HG03025 (cell line): ENCODE measurements around the gene THSD1.

Experiments used
- ATAC-seq: cut with Tn5 transposase; IDR thresholded peaks from one replicate; pipeline ENCODE4 v1.9.1; 2021; ENCODE audit warnings: mild to moderate bottlenecking, moderate library complexity; ENCODE audit not compliant: unreplicated experiment, low FRiP score

Gene THSD1, protein sequence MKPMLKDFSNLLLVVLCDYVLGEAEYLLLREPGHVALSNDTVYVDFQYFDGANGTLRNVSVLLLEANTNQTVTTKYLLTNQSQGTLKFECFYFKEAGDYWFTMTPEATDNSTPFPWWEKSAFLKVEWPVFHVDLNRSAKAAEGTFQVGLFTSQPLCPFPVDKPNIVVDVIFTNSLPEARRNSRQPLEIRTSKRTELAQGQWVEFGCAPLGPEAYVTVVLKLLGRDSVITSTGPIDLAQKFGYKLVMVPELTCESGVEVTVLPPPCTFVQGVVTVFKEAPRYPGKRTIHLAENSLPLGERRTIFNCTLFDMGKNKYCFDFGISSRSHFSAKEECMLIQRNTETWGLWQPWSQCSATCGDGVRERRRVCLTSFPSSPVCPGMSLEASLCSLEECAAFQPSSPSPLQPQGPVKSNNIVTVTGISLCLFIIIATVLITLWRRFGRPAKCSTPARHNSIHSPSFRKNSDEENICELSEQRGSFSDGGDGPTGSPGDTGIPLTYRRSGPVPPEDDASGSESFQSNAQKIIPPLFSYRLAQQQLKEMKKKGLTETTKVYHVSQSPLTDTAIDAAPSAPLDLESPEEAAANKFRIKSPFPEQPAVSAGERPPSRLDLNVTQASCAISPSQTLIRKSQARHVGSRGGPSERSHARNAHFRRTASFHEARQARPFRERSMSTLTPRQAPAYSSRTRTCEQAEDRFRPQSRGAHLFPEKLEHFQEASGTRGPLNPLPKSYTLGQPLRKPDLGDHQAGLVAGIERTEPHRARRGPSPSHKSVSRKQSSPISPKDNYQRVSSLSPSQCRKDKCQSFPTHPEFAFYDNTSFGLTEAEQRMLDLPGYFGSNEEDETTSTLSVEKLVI

DNA sequence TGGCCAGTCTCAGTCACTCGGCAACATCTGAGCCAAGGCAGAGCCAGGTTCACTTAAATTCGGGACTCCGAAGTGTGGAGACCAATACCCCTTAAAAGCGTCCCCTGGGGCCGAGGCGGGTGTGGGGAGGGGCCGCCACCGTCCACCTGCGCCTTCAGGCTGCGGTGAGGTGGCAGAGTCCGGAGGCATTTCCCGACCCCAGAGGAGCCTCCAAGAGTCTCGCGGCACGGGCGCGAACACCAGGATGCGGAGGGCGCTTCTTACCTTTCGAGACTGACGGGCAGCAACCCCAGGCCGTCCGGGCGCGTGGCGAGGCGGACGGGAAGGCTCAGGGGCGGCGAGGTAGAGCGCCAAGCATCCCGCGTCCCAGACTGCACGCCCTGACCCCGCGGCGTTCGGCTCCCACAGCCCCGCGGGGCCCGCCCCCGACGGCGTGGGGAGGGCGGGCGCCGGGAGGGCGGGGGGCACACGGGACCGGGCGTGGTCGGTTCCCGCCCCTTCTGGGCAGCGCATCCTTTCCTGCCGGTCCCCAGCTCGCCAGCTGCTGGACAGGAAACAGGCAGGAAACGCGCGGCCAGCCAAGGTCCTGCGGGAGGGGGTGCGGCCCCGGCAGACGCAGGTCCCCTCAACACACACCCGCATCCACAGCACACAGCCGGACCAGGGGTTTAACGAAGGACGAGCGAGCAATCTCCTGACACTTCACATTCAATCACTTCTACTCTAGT, at the start of gene THSD1:
Gene THSD1 (minus strand): TSS at position 406 of the 728 bp plus-strand sequence. CDS start 3,572 bp downstream, outside the sequence.
- ATAC-seq, result no peak

DNA sequence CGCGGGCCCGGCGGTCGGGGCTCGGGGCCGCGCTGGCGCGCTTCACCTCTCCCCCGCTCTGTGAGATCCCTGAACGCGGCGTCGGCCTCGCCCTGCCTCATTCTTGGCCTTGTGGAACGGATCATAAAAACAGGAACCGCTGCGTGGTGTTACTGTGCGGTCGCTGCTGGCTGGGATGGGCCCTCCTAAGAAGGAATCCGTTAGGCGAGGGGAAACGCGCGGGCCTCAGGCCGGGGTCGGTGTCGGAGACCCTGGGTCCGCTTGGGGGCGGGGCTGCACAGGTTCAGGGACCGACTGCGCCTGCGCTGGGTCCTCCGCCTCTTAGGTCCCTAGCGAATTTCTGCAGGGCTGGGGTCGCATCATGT, 49.7 kb upstream of the THSD1 start:
- ATAC-seq, result peak; percentile 30

DNA sequence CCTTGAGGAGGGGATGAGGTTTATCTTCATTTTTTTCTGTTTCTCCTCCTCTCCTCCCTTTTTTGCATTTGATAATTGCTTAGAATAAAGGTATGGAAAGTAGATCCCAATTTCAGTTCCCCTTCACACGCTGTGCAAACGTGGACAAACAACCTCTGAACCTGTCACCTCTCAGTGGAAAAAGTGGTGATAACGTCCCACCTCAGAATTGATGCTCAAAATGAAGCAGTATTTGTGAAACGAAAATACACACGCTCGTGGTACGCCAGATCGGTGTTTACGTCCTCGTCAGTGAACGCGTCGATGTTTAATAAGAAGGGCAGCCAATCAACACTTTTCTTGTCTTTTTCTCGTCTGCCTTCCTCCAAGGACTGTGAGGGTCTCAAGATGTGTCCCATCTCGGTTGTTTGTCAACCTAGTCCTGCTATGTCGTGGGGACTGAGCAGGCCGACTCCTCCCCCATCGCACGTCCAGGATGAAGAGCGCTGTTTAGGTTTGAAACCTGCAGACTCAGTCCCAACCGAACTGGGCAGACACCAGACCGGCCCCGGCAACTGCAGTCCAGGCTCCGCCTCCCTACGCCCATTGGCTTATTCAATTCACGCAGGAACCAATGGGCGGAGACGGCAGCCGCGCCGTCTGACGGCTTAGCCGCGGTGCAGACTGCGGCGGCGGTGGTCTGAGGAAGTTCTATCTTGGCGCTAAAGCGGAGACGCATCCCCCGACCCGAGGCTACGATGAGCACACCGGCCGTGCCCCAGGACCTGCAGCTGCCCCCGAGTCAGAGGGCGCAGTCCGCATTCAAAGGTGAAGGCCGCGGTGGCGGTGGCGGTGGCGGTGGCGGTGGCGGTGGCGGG, 49.1 kb upstream of the THSD1 start, which contains the start of gene CKAP2:
Gene CKAP2 (plus strand): TSS at position 659 of the 857 bp plus-strand sequence. CDS start 79 bp downstream, at position 738.
- peak; percentile 65 for ATAC-seq

DNA sequence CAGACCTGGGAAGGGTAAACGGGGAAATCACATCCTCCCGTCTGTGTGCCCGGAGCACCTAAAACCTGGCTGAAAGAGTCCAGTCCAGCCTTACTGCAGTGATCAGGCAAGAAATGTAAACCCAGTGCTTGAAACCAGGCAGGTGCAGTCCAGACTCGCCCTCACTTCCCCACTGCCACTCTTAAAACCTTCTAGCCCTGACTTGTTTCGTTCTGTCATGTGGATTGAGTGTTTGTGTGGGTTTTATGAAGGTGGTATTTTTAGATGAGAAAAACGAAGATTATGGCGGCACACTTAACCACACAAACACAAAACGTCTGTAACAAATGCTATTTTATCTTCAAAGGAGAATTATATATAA, 48.5 kb upstream of the THSD1 start:
- peak; percentile 39 for ATAC-seq

DNA sequence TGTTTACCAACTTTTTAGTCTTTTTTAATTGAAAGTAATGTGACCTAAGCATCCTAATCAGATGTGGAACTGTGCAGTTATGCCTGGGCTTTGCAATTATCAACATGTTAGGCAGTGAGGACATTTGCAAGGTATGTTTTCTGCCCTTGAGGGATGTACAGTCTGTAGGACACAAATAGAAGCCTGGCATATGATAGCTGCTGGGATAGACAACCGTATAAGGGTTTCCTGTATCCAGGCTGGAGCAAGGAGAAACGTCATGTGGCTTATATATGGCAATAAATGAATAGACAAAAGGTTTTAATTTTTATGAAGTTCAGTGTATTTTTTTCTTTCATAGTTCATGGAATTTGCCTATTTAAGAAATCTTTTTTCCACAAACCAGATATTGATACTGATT, 46.5 kb upstream of the THSD1 start:
- no peak for ATAC-seq

DNA sequence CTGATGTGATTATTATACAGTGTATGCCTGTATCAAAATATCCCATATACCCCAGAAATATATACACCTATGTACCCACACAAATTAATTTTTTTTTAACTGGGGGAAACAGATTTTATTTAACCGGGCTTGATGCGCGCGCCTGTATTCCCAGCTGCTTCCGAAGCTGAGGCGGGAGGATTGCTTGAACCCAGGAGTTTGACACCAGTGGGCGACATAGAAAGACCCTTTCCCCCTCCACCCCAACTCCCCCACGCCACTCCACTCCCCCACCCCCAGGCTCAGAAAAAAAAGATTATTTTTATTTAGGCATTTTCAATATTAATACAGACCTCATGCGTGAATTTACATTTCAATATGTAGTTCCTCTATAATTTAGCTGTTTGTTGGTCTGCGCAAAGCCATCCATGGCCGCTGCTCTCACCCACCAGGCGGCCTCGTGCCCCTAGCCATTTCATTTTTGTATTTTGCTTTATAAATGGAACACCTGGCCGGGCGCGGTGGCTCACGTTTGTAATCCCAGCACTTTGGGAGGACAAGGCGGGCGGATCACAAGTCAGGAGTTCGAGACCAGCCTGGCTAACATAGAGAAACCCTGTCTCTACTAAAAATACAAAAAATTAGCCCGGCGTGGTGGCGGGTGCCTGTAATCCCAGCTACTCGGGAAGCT, 45.3 kb upstream of the THSD1 start:
- ATAC-seq, result no peak

DNA sequence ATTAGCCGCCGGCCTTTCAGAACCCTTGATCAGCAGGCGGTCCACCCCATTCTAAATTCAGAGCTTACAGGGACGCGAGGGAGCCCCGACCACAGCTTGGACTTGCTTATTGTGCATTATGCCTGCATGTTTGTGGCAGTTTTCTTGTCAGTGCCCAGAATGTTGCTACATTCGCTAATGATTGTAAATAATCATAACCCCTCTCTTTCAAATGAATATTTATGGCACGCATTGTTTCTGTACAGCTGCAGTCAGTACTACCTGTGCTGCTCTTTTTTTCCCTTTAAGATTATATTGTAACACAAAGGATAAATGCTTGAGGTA, 44.8 kb upstream of the THSD1 start:
- no peak for ATAC-seq

DNA sequence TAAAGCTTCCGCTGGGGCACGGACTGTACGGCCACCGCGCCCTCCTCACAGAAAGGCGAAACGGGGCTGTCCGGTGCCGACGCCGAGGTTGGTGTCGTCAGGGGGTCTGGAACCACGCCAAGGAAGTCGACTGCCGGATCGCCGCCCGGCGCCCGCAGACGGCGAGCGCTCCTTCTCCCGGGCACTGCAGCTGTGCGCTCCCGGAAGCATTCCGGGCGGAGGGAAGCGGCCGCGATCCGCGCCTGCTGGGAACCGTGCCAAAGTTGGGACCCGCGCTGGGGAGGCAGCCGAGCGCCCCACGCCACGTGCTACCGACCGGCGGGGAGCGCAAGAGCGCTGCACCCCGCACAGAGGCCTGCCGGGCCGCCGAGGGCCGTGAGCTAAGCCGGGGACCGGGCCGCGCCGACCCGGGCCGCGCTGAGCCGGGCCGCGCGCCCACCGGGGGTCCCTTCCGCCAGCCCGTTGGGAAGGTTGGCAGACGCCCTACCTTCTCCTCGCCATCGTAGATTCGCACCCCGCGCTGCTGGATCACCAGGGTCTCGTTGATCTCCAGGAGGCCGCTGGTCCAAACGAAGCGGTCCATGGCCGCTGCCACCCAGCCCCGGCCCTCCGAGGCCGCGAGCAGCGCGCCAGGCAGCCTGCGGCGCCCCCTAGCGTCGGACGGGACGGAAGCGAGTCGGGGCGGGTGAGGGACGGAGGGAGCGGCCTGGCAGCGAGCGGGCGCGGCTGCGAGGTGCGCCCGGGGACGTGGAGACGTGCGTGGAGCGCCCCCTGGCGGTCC, 44.2 kb upstream of the THSD1 start, which contains the start of gene VPS36:
Gene VPS36 (minus strand): TSS at position 623 of the 781 bp plus-strand sequence. CDS start 40 bp downstream, at position 583.
- ATAC-seq, result peak; percentile 76

DNA sequence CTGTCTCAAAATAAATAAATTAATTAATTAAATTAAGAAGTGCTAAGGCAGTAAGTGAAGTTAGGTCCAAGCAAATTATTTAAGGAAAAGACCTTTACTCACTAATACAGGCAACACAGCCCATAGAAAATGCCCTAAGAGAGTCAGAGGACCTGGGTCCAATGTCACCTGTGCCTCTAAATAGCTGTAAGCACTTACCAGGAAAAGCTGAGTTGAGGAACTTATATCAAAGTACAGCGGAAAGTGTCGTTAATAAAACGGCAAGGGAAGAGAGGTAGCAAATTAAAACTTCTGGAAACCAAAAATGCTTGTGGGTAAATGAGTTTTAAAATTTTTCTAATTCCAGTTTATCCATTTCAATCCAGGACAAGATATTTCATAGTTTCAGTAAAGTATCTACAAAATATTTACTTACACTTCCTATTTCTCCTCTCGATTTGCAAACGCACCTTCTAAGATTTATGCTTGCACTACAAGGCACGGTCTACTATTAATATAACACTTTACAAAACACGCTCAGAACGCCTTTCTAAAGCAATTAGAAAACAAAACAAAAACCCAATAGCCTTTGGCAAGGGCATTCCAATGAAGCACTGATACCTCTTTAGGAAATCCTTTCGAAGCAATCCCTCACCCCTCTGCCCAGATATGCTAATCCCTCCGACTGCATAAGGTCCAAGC, 43.5 kb upstream of the THSD1 start:
- ATAC-seq, result no peak

DNA sequence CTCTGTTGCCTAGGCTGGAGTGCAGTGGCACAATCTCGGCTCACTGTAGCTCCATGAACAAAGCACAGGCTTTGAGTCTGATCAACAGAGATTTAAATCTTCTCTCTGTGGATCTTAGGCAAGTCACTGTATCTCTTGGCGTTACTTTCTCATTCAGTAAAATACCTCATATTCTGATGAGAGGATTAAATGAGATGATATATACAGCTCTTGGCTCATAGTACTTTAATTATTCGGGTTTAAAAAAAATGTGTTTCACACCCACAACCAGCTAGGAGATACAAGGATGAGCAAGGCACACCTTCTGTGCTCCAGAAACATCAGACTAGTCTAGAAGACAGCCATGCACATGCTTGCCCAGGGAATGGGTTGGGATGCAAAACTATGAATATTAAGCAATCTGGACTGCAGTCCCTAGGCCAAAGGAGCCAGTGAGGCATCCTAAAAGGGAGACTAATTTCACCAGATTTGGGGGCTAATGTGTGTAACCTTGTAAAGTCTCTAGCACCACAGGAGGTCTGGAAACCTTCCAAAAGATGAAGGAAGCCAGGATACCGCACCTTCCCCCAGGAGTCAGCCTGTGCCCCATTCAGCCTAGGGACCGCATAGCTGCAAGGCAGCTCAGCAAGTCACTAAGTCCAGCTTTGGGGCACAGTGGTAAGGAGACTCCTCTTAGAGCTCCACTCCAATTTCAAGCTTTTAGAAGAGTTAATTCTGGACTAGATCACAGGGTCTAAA, 42.0 kb upstream of the THSD1 start:
- ATAC-seq, result no peak

DNA sequence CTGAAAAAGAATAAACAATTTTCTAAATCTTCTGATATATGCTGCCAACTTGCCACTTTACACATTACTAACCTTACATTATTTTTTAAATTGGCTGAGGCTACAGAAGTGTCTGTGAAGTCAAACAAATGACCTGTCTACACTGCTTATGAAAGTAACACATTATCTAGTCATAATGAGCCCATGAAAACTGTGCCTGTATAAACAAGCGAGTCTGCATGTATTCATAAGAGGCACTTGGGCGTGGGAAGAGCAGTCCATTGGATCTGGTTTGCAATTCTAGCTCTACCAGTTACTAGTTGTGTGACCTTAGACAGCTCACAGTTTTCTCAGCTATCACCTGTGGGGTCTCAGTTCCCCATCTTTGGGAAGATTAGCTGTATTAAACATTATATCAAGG, 41.4 kb upstream of the THSD1 start:
- ATAC-seq, result no peak

DNA sequence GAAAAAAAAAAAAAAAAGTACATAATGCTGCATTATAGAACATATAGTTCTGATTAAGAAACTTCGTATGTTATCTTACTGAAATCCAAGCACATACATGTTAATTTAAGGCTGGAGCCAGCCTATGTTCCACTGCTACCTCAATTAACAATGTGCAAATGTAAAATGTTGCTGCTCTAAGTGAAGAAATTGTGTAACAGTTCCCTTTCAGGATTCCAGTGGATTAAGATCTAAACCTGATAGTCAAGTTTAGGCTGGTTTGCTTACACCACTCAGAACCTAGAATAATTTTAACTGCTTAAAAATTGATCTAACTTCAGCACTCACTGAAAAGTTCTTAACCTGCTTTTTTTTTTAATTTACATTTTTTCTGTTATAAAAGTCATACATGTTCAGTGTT, 40.3 kb upstream of the THSD1 start:
- no peak for ATAC-seq

DNA sequence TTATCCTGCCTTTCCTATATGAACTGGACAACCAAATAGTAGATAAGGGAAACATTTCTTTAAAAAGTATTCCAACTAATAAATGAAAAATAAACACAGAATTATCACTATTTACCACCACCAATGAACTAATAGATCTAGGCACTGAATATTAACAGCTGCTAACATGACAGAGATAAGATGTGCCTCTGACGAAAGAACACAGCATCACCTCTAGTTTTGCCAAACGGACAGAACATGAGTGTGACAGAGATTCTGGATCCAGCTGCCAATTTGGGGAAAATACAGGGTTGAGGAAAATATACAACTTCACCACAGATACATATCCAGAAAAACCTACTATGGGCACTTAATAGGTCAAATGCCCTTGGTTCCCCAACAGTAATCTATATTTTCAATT, 26.5 kb upstream of the THSD1 start:
- no peak for ATAC-seq

DNA sequence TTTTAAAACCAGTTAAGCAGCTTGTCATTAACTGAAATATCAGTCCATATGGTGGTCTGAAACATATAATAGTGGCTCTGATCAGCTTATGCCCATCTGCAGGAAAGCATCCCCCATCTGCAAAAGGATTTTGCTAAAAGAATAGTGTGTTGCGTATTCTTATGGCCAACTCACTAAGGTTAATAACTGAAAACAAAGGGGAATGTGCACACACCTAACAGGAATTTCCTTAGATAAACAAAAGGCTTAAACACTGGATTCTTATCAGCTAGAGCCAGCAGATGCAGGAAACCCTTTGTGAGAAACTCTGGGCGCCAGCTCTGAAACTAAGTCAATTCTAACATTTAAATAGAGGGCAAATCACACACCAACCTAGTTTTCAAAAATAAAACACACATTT, 22.3 kb upstream of the THSD1 start:
- no peak for ATAC-seq

DNA sequence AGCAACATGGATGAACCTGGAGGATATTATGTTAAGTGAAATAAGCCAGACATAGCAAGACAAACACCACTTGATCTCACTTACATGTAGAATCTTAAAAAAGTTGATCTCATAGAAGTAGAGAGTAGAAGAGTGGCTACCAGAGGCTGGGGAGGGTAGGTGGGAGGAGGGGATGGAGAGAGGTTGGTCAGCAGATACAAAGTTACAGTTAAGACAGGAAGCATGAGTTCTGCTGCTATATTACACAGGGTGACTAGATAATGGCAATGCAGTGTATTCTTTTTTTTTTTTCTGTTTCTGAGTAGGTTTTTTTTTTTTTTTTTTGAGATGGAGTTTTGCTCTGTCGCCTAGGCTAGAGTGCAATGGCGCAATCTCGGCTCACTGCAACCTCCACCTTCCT, 15.2 kb upstream of the THSD1 start:
- no peak for ATAC-seq

DNA sequence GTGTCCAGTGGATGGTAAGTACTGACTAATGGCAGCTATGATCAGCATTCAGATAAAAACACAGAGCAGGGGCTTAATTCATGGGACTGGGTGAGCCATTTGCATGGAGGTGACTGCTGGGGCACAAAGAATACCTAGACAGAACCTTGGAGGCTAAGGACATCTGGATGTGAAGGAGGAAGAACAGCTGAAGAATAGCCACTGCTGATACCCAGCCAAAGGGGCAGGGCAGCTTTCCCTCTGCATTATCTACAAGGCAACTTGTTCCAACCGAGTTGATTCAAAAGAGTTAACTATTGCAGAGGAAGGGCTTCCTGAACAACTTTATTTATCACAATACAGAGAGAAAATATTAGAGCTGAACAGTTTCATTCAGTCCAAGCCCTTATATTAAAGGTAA, 13.1 kb upstream of the THSD1 start:
- ATAC-seq, result no peak

DNA sequence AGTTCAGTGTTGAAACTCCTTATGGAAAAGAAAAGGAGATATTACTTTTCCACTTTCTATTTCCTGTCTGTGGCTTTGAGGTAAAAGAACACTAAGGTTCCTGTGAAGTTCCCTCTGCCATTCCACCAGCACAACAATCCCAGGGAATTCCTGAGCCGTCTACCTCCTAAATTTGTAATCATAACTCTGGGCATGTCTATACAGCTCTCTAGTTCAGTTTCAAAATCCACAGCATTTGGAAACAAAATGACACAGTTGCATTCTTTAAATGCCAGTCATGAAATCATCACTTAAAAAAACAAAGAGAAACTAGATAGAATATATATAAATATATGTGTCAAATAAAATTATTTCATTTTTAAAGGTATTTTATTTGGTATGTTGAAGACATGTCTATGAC, 9.0 kb upstream of the THSD1 start:
- ATAC-seq, result no peak

DNA sequence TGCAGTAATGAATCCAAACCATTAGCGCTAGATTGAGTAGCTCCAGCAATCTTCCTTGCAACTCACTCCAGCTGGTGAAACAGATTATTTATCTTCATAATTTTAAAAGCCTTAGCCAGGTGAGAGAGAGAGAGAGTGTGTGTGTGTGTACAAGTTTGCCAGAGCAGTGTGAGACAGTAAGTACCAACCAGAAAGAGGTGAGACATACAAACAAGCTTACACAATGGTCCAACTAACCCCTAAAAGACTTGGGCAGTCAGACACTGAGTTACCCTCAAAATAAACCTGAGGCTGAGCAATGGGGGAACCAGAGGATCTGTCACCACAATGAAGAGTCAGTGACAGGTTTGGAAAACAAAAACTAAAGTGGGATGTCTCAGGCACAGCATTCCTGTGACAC, 8.1 kb upstream of the THSD1 start:
- no peak for ATAC-seq
